Measurements from ENCODE around the gene KCNIP1. TPM values are rescaled to one million over a fixed set of nuclear protein-coding genes. Genes with fewer than 3 reads are reported as not detected.

KCNIP1 gene
- total RNA-seq, 4 donors from 2014 or later: 0.94 to 1.6 (median 1.1) TPM; not detected in 1

DNA sequence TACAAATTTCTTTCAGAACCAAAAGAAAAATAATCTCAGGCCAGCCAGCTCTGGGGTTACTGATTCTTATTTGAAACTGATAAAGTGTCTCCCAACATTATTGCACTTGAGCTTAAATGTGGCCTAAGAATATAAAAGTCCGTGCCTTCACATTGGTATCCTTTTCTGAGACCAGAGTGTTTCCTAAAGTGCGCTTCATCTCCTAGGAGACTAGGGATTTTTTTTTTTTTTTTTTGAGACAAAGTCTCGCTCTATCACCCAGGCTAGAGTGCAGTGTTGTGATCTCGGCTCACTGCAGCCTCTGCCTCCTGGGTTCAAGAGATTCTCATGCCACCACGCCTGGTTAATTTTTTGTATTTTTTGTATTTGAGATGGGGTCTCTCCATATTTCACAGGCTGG, 23.6 kb upstream of the KCNIP1 start:
- Histone ChIP-seq H3K27ac (no peak overlapping the region), H3K4me1 (no peaks in the 10 kb centered on the region), H3K36me3 (no peaks in the 10 kb centered on the region), H3K27me3 (no peaks in the 10 kb centered on the region), H3K9me3 (no peaks in the 10 kb centered on the region), H3K4me3 (no peak overlapping the region)
- WGBS, 2 donors (ENCODE audit: low coverage in 1 of 2): 67 to 94% methylated on average over 2 to 3 of the region's 5 CpGs
- ATAC-seq: no peak
- TF ChIP-seq POLR2AphosphoS5 (IDR thresholded peaks at IDR 0.05) (no peak), EP300 (IDR thresholded peaks at IDR 0.05) (no peak), POLR2A (IDR thresholded peaks at IDR 0.05) (no peak)
- TF ChIP-seq, protein P1, sequence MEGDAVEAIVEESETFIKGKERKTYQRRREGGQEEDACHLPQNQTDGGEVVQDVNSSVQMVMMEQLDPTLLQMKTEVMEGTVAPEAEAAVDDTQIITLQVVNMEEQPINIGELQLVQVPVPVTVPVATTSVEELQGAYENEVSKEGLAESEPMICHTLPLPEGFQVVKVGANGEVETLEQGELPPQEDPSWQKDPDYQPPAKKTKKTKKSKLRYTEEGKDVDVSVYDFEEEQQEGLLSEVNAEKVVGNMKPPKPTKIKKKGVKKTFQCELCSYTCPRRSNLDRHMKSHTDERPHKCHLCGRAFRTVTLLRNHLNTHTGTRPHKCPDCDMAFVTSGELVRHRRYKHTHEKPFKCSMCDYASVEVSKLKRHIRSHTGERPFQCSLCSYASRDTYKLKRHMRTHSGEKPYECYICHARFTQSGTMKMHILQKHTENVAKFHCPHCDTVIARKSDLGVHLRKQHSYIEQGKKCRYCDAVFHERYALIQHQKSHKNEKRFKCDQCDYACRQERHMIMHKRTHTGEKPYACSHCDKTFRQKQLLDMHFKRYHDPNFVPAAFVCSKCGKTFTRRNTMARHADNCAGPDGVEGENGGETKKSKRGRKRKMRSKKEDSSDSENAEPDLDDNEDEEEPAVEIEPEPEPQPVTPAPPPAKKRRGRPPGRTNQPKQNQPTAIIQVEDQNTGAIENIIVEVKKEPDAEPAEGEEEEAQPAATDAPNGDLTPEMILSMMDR (IDR thresholded peaks at IDR 0.05): no peak

DNA sequence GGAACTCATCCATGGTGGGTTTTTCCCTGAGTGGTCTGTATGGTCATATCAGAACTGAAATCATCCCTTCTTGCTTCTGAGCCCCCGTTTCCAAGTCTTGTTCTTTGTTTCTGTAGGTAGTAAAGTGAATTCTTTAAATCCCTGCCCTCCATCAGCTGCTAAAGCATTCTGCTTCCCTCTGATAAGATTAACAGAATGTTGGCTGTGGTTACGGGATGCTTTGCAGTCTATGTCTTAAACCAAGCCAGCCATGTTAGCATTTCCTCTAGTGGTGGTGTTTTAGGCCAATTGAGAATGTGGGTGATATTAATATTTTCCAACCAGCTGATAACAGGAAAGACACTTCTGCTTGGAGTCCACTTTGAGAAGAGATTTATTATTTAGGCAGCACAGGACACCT, 22.0 kb upstream of the KCNIP1 start:
- H3K4me1 ChIP-seq: no peaks in the 10 kb centered on the region
- 75 to 100% methylated on average over 1 to 2 of the region's 2 CpGs for WGBS, 2 donors (ENCODE audit: low coverage in 1 of 2)
- TF ChIP-seq, protein P1 (IDR thresholded peaks at IDR 0.05): no peak
- no peaks in the 10 kb centered on the region for H3K27me3 ChIP-seq
- no peaks in the 10 kb centered on the region for H3K9me3 ChIP-seq
- ATAC-seq: no peak
- no peaks in the 10 kb centered on the region for H3K36me3 ChIP-seq
- H3K27ac ChIP-seq: no peak overlapping the region
- H3K4me3 ChIP-seq: no peak overlapping the region

DNA sequence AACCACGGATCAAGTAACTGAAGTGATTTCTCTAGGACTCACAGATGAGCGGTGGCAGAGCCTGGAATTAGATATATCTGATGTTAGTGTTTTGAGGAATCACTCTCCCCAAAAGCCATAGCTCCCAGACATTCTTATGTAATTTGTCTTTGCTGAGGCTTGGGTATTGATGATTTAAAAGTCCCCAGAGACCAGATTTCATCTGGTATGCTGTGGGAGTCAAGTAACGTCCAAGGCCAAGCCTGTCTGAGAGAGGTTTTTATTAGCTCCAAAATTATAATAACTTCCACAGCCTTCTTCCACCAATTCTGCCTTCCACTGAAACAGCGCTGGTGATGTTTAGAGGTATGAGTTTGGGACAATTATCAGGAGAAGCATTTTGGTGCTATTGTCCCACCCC, 21.3 kb upstream of the KCNIP1 start:
- H3K9me3 ChIP-seq: no peaks in the 10 kb centered on the region
- ATAC-seq: no peak
- H3K36me3 ChIP-seq: no peaks in the 10 kb centered on the region
- H3K4me3 ChIP-seq: no peak overlapping the region
- no peak overlapping the region for H3K27ac ChIP-seq
- no peaks in the 10 kb centered on the region for H3K4me1 ChIP-seq
- 77 to 85% methylated on average over 4 of the region's 4 CpGs for WGBS, 2 donors (ENCODE audit: low coverage in 1 of 2)
- H3K27me3 ChIP-seq: no peaks in the 10 kb centered on the region
- no peak for TF ChIP-seq POLR2AphosphoS5 (IDR thresholded peaks at IDR 0.05)
- TF ChIP-seq EP300 (IDR thresholded peaks at IDR 0.05): no peak
- TF ChIP-seq, protein P1 (IDR thresholded peaks at IDR 0.05): no peak
- TF ChIP-seq POLR2A (IDR thresholded peaks at IDR 0.05): no peak

DNA sequence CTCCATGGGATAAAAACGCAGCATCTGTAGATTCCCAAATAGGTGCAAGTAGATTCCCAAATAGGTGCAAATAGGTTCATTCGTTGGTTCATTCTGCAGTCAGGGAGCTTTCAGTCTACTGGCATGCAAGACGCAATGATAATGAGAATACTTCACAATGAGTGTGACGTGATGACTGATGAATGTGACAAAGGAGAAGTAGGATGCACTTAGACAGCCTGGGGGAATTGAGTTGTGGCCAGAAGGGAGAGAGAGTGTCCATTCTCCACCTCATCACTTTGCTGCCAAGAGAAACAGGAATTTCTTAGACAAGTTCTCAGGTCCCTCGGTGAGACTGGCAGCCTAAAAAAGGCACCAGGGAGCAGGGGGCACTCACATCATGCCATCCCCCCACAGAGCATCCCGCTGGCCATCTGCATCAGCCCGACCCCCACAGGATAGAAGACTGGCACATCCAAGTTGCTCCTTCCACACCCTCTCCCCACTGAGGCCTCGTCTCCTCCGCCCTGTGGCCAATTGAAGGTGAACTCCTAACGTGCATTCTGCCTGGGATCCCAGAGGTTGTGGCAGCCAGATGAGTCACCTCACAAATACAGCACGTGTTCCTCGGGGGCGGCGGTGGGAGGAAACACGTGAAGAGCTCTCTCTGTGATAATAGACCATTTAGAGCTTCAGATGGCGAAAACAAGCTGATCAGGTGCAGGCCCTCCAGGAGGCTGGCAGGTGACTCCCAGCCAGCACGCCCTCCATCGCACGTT, 19.9 kb upstream of the KCNIP1 start:
- no peak overlapping the region for H3K4me3 ChIP-seq
- no peaks in the 10 kb centered on the region for H3K4me1 ChIP-seq
- WGBS, 2 donors (ENCODE audit: low coverage in 1 of 2): 89 to 97% methylated on average over 9 of the region's 19 CpGs
- ATAC-seq: no peak
- no peak overlapping the region for H3K27ac ChIP-seq
- no peaks in the 10 kb centered on the region for H3K9me3 ChIP-seq
- no peaks in the 10 kb centered on the region for H3K27me3 ChIP-seq
- H3K36me3 ChIP-seq: no peaks in the 10 kb centered on the region
- TF ChIP-seq EP300 (IDR thresholded peaks at IDR 0.05) (no peak), POLR2A (IDR thresholded peaks at IDR 0.05) (no peak), POLR2AphosphoS5 (IDR thresholded peaks at IDR 0.05) (no peak)
- TF ChIP-seq, protein P1 (IDR thresholded peaks at IDR 0.05): no peak

DNA sequence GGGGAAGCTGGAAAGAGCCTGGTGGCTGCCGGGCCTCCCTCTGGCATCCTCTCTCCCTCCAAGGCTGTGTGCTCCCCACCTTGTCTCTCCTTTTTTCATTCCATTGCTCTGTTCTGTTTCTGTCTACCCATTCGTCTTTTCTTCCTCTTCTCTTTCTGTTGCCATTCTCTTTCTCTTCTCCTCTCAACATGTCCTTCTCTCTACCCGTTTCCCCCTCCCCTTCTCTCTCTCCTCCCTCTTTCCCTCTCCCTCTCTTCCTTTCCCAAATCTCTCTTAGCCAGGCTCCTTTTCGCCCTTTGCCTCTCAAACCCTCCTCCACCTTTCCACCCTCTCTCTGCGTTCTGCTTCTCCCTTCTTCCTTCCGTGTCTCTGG, 19.4 kb upstream of the KCNIP1 start:
- 40 to 75% methylated on average over 1 to 6 of the region's 6 CpGs for WGBS, 2 donors (ENCODE audit: low coverage in 1 of 2)
- Histone ChIP-seq H3K4me1 (no peaks in the 10 kb centered on the region), H3K9me3 (no peaks in the 10 kb centered on the region), H3K4me3 (no peak overlapping the region), H3K36me3 (no peaks in the 10 kb centered on the region), H3K27me3 (no peaks in the 10 kb centered on the region), H3K27ac (no peak overlapping the region)
- ATAC-seq: no peak
- no peak for TF ChIP-seq POLR2A (IDR thresholded peaks at IDR 0.05)
- no peak for TF ChIP-seq POLR2AphosphoS5 (IDR thresholded peaks at IDR 0.05)
- TF ChIP-seq, protein P1 (IDR thresholded peaks at IDR 0.05): no peak
- TF ChIP-seq EP300 (IDR thresholded peaks at IDR 0.05): no peak

All from gastroesophageal sphincter (tissue), 4 donors.